ENCODE data around the gene NR2F1-AS1.

- TF ChIP-seq LEF1 (IDR thresholded peaks at IDR 0.05; ENCODE audit: borderline replicate concordance) = no peak
- no peak for TF ChIP-seq TARDBP (IDR thresholded peaks at IDR 0.05)
- peak; percentile 41; the same call in 1 of the 2 replicates for TF ChIP-seq ZNF384 (IDR thresholded peaks at IDR 0.05)
- no peak for TF ChIP-seq NFRKB (IDR thresholded peaks at IDR 0.05)
- TF ChIP-seq FOXK2 (IDR thresholded peaks at IDR 0.05) = no peak
- no peak for TF ChIP-seq SUZ12 (IDR thresholded peaks at IDR 0.05)
- TF ChIP-seq CTBP1 (IDR thresholded peaks at IDR 0.05; ENCODE audit: borderline replicate concordance) = no peak
- TF ChIP-seq SP1 (IDR thresholded peaks at IDR 0.05) = no peak
- no peak for TF ChIP-seq FOXM1 (IDR thresholded peaks at IDR 0.05; ENCODE audit: borderline replicate concordance)
- TF ChIP-seq, protein P1, sequence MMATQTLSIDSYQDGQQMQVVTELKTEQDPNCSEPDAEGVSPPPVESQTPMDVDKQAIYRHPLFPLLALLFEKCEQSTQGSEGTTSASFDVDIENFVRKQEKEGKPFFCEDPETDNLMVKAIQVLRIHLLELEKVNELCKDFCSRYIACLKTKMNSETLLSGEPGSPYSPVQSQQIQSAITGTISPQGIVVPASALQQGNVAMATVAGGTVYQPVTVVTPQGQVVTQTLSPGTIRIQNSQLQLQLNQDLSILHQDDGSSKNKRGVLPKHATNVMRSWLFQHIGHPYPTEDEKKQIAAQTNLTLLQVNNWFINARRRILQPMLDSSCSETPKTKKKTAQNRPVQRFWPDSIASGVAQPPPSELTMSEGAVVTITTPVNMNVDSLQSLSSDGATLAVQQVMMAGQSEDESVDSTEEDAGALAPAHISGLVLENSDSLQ (IDR thresholded peaks at IDR 0.05) = no peak
- no peak for TF ChIP-seq BHLHE40 (IDR thresholded peaks at IDR 0.05; ENCODE audit: borderline replicate concordance)
- TF ChIP-seq FOXA1 (IDR thresholded peaks at IDR 0.05) = no peak
Observed at GRCh38 chr5:93586736-93587596, 5.9 kb upstream of the NR2F1-AS1 start.
